LNCAP (cell line): Measurements from ENCODE around the gene TMCC3.

Experiments used
- CTCF ChIP-seq: fragments of 450-650 bp; IDR thresholded peaks from 2 replicates; pipeline ENCODE4 v1.5.1; 2017; ENCODE audit warnings: mild to moderate bottlenecking

TMCC3 gene

GRCh38 chr12:94689002-94689645, 38.8 kb upstream of the TMCC3 start:
- no peak for TF ChIP-seq CTCF

- no peak for TF ChIP-seq CTCF
Observed at GRCh38 chr12:94687891-94688290, 37.5 kb upstream of the TMCC3 start.

GRCh38 chr12:94686834-94687628, 36.7 kb upstream of the TMCC3 start:
- no peak for TF ChIP-seq CTCF

- no peak for TF ChIP-seq CTCF
Observed at GRCh38 chr12:94684416-94685142, 34.2 kb upstream of the TMCC3 start.

GRCh38 chr12:94679554-94680195, 29.3 kb upstream of the TMCC3 start:
- TF ChIP-seq CTCF: no peak

- no peak for TF ChIP-seq CTCF
Observed at GRCh38 chr12:94678849-94679248, 28.5 kb upstream of the TMCC3 start.

- no peak for TF ChIP-seq CTCF
Observed at GRCh38 chr12:94678379-94678778, 28.0 kb upstream of the TMCC3 start.
